BE2C (cell line): ENCODE measurements around the gene CACNG1.

ENCODE experiments used
- DNase-seq: peaks from one replicate; pipeline ENCODE4 v3.0.0-alpha.2; 2020
- H3K27me3 ChIP-seq: fragments of 250-450 bp; sonication (Bioruptor Pico); 2 replicates; pipeline ENCODE4 v1.5.1; 2020; ENCODE audit warnings: mild to moderate bottlenecking
- H3K36me3 ChIP-seq: fragments of 250-450 bp; sonication (Bioruptor Pico); 2 replicates; pipeline ENCODE4 v1.5.1; 2020; ENCODE audit warnings: mild to moderate bottlenecking
- H3K4me1 ChIP-seq: fragments of 250-450 bp; sonication (Bioruptor Pico); 2 replicates; pipeline ENCODE4 v1.5.1; 2020
- H3K4me3 ChIP-seq: 2 replicates; pipeline ENCODE4 v1.5.1; 2011; ENCODE audit warnings: low read depth, low read length
- H3K9me3 ChIP-seq: fragments of 250-450 bp; sonication (Bioruptor Pico); 2 replicates; pipeline ENCODE4 v1.5.1; 2020
- TF ChIP-seq, protein P1 (sequence below): IDR thresholded peaks from 2 replicates; pipeline ENCODE4 v1.5.1; 2012; ENCODE audit warnings: mild to moderate bottlenecking, low read depth, low read length

Gene CACNG1

DNA sequence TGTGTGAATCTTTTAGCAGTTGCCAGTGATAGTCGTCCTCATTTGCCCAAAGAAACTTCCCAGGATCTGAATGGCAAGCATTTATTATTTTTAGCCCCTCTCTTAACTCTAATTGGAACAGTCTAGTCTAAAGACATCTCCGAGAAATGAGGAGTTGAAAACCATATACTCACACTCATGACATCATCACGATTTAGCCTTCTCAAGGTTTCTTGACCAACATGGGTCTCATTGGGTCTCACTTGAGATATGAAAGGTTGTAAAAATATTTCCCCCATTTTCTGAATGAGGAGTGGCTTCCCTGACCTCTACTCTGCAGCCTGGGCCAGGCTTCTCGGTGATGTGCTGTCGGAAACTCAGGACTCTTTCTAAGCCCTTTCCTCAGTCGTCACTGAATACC, 37.1 kb upstream of the CACNG1 start:
- Histone ChIP-seq H3K9me3 (no peaks in the 10 kb centered on the region), H3K36me3 (no peaks in the 10 kb centered on the region; the same call in 1 of the 2 replicates), H3K27me3 (no peaks in the 10 kb centered on the region), H3K4me3 (no peak overlapping the region), H3K4me1 (no peaks in the 10 kb centered on the region)
- DNase-seq, result no peak
- TF ChIP-seq, protein P1, sequence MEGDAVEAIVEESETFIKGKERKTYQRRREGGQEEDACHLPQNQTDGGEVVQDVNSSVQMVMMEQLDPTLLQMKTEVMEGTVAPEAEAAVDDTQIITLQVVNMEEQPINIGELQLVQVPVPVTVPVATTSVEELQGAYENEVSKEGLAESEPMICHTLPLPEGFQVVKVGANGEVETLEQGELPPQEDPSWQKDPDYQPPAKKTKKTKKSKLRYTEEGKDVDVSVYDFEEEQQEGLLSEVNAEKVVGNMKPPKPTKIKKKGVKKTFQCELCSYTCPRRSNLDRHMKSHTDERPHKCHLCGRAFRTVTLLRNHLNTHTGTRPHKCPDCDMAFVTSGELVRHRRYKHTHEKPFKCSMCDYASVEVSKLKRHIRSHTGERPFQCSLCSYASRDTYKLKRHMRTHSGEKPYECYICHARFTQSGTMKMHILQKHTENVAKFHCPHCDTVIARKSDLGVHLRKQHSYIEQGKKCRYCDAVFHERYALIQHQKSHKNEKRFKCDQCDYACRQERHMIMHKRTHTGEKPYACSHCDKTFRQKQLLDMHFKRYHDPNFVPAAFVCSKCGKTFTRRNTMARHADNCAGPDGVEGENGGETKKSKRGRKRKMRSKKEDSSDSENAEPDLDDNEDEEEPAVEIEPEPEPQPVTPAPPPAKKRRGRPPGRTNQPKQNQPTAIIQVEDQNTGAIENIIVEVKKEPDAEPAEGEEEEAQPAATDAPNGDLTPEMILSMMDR, result no peak

DNA sequence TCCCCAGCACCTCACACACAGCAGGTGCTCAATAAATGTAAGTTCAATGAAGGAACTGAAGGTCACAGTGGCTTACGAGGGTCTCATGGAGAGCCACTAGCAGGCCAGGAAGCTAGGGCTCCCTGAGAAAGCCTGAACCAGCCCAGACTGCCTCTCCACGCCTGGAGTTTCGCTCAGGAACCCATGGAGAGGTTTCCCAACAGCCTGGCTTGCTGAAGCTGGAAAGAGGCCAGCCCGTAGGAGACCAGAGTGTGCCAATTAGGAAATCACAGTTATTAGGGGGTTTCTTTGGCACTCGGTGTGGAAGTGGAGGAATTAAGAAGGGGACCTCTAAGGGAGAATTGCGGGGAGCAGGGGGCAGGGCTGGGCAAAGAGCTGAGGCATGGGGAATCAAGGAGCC, 36.3 kb upstream of the CACNG1 start:
- Histone ChIP-seq H3K36me3 (no peaks in the 10 kb centered on the region; the same call in 1 of the 2 replicates), H3K4me1 (no peaks in the 10 kb centered on the region), H3K27me3 (no peaks in the 10 kb centered on the region), H3K4me3 (no peak overlapping the region), H3K9me3 (no peaks in the 10 kb centered on the region)
- DNase-seq, result no peak
- TF ChIP-seq, protein P1, result no peak

DNA sequence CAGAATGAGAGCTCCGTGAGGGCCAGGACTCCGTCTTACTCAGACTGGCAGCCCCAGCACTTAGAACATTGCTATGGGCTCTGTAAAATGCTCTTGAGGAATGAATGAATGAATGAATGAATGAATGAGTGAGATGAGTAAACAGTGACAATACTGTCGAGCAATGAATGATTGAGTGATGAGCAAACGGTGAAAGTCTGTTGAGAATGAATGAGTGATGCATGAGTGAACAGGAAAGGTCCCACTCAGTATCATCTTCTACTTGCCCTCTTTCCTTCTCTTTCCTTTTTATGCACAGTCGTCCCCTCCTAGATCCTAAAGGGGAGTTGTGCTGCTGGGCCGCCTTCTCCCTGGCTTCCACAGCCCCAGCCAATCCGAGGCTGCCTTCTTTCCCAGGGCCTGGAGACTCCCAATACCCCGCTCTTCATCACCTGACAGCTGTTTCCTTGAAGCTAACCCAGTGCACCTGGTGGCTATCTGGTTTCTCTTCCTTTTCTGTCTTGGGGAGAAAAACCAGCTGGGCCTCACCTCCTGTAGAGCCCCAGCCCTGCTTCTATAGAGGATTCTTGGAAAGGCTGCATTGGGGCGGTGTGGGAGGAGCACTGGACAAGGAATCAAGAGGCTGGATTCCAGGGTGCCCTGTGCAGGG, 32.7 kb upstream of the CACNG1 start:
- TF ChIP-seq, protein P1, result no peak
- DNase-seq, result no peak
- no peaks in the 10 kb centered on the region for H3K27me3 ChIP-seq
- H3K4me1 ChIP-seq, result no peaks in the 10 kb centered on the region; the same call in 1 of the 2 replicates
- H3K36me3 ChIP-seq, result no peaks in the 10 kb centered on the region; the same call in 1 of the 2 replicates
- H3K4me3 ChIP-seq, result no peak overlapping the region
- no peaks in the 10 kb centered on the region for H3K9me3 ChIP-seq

DNA sequence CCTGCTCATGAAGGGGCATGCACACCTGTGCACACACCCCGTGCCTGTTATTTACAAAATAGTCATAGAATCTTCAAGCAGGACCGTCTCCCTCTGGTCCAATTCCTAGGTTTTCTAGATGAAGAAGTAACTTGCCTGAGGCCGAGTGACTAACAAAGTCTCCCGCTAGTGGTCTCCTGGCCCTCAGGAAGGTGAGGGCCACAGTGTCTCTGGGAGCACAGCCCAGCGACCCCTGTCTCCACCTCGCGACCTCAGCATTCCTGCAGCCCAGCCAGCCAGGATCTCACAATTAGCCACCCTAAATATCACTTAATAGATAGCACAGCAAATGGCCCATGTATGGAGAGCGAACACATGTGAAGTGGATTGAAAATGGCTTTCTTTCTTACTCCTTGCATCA, 30.5 kb upstream of the CACNG1 start:
- H3K4me3 ChIP-seq, result no peak overlapping the region
- no peaks in the 10 kb centered on the region for H3K9me3 ChIP-seq
- DNase-seq, result no peak
- H3K27me3 ChIP-seq, result no peaks in the 10 kb centered on the region
- no peaks in the 10 kb centered on the region; the same call in 1 of the 2 replicates for H3K36me3 ChIP-seq
- TF ChIP-seq, protein P1, result no peak
- peaks cover 17% of the 10 kb centered on the region for H3K4me1 ChIP-seq

DNA sequence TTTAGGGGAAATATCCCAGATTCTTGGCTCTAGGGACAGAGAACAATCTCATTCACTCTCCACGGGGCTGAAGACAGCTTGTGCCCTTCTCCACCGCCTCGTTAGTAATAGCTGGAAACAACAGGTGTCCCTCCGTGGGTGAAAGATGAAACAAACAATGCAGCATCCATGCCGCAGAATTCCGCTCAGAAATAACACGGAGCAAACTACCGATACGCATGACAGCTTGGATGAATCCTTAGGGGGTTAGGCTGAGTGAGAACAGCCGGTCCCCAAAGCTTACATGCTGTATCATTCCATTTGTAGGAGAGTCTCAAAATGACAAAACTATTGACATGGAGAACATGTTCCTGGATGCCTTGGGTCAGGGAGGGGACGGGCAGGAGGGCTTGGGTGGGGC, 29.4 kb upstream of the CACNG1 start:
- H3K27me3 ChIP-seq, result no peaks in the 10 kb centered on the region
- TF ChIP-seq, protein P1, result no peak

DNA sequence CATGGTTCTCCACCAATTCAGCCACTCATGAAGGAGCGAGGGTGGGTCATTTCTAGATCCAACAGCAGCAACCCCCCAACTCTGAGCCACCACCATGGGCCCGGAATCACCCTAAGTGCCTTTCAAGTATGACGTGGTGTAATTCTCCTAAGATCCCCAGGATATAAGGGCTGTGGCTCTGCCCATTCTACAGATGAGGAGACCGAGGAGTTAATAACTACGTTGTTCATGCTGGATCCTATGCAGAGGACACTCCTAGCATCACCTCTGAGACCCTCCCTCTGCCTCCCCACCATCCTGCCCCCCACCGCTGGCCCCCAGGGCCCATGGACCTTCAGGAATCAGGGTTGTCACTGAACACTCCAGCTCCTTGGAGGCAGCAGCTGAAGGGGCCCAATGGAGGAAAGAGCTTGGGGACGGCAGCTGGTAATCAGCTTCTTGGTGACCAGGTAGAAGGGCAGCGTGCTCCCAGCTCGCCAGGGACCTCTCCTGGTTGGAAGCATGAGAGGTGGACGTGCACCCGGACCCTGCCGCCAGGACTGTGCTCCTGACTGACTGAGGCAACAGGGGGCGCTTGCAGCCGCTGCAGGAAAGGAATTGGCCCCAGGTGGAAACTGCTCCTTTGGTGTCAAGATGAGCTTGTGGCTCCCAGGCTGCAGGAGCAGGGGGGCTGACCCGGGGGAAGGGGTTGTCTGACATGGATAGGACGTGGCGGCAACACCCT, 28.2 kb upstream of the CACNG1 start:
- no peaks in the 10 kb centered on the region for H3K9me3 ChIP-seq
- no peak overlapping the region for H3K4me3 ChIP-seq
- H3K4me1 ChIP-seq, result peaks cover 38% of the 10 kb centered on the region
- no peak for DNase-seq
- H3K36me3 ChIP-seq, result no peaks in the 10 kb centered on the region; the same call in 1 of the 2 replicates
- H3K27me3 ChIP-seq, result no peaks in the 10 kb centered on the region
- TF ChIP-seq, protein P1, result no peak

More for the DNA sequence above, 29.4 kb upstream of the CACNG1 start:
- H3K36me3 ChIP-seq, result no peaks in the 10 kb centered on the region
- H3K4me3 ChIP-seq, result no peak overlapping the region
- H3K9me3 ChIP-seq, result no peaks in the 10 kb centered on the region
- peaks cover 28% of the 10 kb centered on the region for H3K4me1 ChIP-seq
- DNase-seq, result no peak
